ENCODE data around the gene SZT2.

The SZT2 gene

DNA sequence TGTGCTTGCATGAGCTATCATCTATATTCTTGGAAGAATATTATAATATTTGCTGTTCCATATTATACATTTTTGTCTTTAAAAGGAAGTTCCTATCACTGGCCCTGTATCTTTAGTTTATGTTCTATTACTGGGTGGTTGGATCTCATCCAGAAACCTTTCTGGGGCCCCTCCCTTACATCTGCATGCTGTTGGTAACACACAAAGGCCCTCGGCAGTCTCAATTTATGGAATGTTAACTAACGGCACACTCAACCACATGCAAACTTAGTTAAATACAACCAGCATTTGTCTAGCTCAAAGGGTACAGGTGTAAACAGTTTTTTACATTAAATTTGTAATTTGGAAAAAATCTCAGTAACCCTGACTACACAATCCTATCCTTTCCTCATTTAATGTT lies 73.8 kb downstream of the SZT2 start:
- H3K4me3 Mint-ChIP-seq = no peak overlapping the region
- no peak overlapping the region for H3K27ac Mint-ChIP-seq
- no peaks in the 10 kb centered on the region for H3K4me1 Mint-ChIP-seq
- TF ChIP-seq, protein P1, sequence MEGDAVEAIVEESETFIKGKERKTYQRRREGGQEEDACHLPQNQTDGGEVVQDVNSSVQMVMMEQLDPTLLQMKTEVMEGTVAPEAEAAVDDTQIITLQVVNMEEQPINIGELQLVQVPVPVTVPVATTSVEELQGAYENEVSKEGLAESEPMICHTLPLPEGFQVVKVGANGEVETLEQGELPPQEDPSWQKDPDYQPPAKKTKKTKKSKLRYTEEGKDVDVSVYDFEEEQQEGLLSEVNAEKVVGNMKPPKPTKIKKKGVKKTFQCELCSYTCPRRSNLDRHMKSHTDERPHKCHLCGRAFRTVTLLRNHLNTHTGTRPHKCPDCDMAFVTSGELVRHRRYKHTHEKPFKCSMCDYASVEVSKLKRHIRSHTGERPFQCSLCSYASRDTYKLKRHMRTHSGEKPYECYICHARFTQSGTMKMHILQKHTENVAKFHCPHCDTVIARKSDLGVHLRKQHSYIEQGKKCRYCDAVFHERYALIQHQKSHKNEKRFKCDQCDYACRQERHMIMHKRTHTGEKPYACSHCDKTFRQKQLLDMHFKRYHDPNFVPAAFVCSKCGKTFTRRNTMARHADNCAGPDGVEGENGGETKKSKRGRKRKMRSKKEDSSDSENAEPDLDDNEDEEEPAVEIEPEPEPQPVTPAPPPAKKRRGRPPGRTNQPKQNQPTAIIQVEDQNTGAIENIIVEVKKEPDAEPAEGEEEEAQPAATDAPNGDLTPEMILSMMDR (IDR thresholded peaks at IDR 0.05; ENCODE audit: unreplicated experiment in 3 of 3) = no peak
- no peaks in the 10 kb centered on the region for H3K27me3 Mint-ChIP-seq (ENCODE audit: low read depth)
- H3K9me3 Mint-ChIP-seq = peaks cover 19% of the 10 kb centered on the region
- no peaks in the 10 kb centered on the region for H3K36me3 Mint-ChIP-seq (ENCODE audit: low read depth)

DNA sequence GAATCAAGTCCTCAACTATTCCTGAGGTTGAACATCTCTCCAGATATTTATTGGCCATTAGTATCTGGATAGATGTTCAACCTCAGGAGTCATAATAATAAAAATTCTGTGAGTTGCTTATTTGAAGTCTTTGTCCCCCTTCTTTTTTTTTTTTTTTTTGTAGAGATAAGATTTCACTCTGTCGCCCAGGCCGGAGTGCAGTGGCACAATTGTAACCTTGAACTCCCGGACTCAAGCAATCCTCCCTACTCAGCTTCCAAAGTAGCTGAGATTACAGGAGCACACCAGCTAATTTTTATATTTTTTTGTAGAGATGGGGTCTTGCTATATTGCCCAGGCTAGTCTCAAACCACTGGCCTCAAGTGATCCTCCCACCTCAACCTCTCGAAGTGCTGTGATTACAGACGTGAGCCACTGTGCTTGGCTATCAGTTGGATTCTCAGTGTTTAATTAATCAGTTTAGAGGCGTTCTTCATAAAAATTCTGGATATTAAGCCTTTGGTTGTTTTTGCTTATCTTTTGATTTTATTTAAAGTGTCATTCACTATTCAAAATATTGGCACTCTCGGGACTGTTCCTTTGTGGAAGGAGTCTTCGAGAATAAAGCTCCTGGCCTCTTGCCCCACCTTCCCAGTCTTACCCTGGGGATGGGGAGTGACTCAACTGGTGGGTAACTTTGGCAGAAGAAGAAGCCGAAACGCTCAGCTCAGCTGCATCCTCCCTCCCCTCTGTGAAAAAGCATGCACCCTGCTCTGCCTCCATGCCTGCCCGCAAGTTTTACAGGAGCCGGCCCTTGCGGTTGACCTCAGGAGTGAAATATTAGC lies 75.2 kb downstream of the SZT2 start:
- TF ChIP-seq, protein P1 (IDR thresholded peaks at IDR 0.05; ENCODE audit: unreplicated experiment in 3 of 3) = no peak
- H3K36me3 Mint-ChIP-seq (ENCODE audit: low read depth) = no peaks in the 10 kb centered on the region
- no peak overlapping the region for H3K4me3 Mint-ChIP-seq
- H3K27ac Mint-ChIP-seq = no peak overlapping the region
- H3K27me3 Mint-ChIP-seq (ENCODE audit: low read depth) = no peaks in the 10 kb centered on the region
- peaks cover 11% of the 10 kb centered on the region for H3K9me3 Mint-ChIP-seq
- no peaks in the 10 kb centered on the region for H3K4me1 Mint-ChIP-seq

DNA sequence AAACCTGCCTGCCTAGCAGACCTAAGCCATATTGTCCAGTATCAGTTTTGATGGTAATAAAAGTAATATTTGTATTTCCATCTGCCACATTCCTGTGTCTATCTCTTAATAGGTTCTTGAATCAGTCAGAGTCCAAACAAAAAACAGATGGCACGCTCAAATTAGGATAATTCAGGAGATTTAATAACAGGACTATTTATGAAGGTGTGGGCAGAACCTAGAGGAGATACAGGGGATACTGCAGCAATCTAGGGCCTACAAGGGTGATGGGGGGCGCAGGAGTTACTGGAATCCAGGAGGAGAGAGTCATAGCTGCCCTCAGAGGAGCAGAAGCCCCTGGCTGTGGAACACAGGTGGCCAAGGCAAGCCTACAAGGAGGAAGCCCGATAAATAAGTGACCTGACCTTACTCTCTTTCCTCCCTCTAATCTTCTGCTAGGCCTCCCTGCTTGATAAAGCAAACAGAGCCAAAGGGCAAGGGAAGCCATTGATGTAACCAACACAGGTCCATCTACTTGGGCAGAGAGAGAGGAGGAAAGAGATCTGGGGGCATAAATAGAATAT lies 75.9 kb downstream of the SZT2 start:
- no peaks in the 10 kb centered on the region for H3K36me3 Mint-ChIP-seq (ENCODE audit: low read depth)
- H3K9me3 Mint-ChIP-seq = peaks cover 10% of the 10 kb centered on the region
- no peak overlapping the region for H3K27ac Mint-ChIP-seq
- TF ChIP-seq, protein P1 (IDR thresholded peaks at IDR 0.05; ENCODE audit: unreplicated experiment in 3 of 3) = no peak
- no peak overlapping the region for H3K4me3 Mint-ChIP-seq
- H3K27me3 Mint-ChIP-seq (ENCODE audit: low read depth) = no peaks in the 10 kb centered on the region
- no peaks in the 10 kb centered on the region for H3K4me1 Mint-ChIP-seq

DNA sequence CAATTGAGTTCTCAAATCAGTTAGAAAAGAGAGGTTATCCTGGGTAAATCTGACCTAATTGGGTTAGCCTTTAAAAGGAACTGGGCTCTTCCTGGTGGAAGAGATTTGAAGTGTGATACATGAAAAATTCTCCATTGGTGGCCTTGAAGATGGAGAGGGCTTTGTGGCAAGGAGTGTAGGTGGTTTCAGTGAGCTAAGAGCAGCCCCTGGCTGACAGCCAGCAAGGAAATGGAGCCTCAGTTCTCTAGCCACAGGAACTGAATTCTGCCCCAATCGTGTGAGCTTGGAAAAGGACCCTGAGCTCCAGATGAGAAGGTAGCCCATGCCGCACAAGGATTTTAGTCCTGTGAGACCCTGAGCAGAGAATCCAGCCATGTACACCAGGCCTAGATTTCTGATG lies 76.7 kb downstream of the SZT2 start:
- Mint-ChIP-seq H3K27me3 (ENCODE audit: low read depth) (no peaks in the 10 kb centered on the region), H3K4me3 (no peak overlapping the region), H3K9me3 (peaks cover 4% of the 10 kb centered on the region), H3K27ac (no peak overlapping the region), H3K4me1 (no peaks in the 10 kb centered on the region), H3K36me3 (ENCODE audit: low read depth) (no peaks in the 10 kb centered on the region)
- TF ChIP-seq, protein P1 (IDR thresholded peaks at IDR 0.05; ENCODE audit: unreplicated experiment in 3 of 3) = no peak

DNA sequence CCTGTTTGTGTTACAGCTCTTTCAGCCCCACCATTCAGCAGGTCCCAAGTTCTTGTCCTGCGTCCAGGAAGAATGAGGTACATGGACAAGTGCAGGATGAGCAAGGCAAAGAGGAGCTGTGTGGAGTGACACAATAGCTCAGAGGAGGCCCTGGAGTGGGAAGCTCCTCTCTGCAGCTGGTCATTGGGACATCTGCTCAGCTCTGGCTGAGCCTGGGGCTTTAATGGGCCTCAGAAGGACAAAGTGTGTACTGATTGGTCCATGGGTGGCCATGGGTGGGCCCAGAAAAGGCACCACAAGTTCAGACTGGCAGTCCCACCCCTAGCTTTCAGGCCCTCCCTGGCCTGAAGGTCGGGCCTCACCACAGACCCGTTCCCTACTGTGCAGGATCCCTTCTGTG lies 78.7 kb downstream of the SZT2 start:
- Mint-ChIP-seq H3K4me1 (no peaks in the 10 kb centered on the region), H3K4me3 (no peak overlapping the region), H3K27me3 (ENCODE audit: low read depth) (no peaks in the 10 kb centered on the region), H3K9me3 (no peaks in the 10 kb centered on the region), H3K27ac (no peak overlapping the region), H3K36me3 (ENCODE audit: low read depth) (no peaks in the 10 kb centered on the region)
- TF ChIP-seq, protein P1 (IDR thresholded peaks at IDR 0.05; ENCODE audit: unreplicated experiment in 3 of 3) = no peak

DNA sequence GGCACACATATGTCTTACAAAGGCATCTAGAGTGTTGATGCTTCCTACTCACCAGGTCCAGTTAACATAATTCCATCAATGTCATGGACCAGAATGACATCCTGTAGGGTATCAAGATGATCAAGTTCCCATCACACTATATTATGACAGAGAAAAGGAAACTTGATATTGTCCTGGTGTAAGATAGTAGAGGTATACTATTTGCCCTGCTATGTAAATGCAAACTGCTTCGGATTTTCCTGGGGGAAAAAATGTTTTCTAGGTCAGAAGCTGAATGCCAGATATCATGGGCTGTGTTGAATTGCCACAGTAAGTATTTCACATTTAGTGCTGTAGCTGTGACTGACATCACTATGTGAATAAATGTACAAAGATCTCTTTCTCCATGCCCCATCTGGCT lies 80.2 kb downstream of the SZT2 start:
- Mint-ChIP-seq H3K36me3 (ENCODE audit: low read depth) (no peaks in the 10 kb centered on the region), H3K27me3 (ENCODE audit: low read depth) (no peaks in the 10 kb centered on the region)

More for the DNA sequence above, 80.2 kb downstream of the SZT2 start:
- Mint-ChIP-seq H3K9me3 (no peaks in the 10 kb centered on the region), H3K4me3 (no peak overlapping the region), H3K27ac (no peak overlapping the region), H3K4me1 (no peaks in the 10 kb centered on the region)
- TF ChIP-seq, protein P1 (IDR thresholded peaks at IDR 0.05; ENCODE audit: unreplicated experiment in 3 of 3) = no peak

Data from nephron (organoid).